AG04450 (cell line): Measurements from ENCODE around the gene OTC. TPM values are rescaled to one million over a fixed set of nuclear protein-coding genes. Genes with fewer than 3 reads are reported as not detected.

Source experiments
- CTCF ChIA-PET: fragments of 300-600, 350-600 bp; formaldehyde crosslinking; extraction: SDS; loops from one replicate; lab custom pipeline; 2022; ENCODE audit warnings: antibody characterized with exemption, inconsistent platforms; lab: Charles Lee
- POLR2A ChIA-PET: fragments of 350-600 bp; formaldehyde crosslinking; extraction: SDS; loops from one replicate; lab custom pipeline; 2021; ENCODE audit warnings: antibody characterized with exemption, inconsistent platforms; lab: Yijun Ruan, JAX
- DNase-seq: peaks from one replicate; pipeline ENCODE4 v3.0.0-alpha.2; 2011; ENCODE audit warnings: low read depth, low spot score
- H3K27ac ChIP-seq: one replicate; pipeline ENCODE4 v1.5.1; 2012; ENCODE audit warnings: low read depth, low read length, control low read depth
- H3K27me3 ChIP-seq: one replicate; pipeline ENCODE4 v1.6.0; 2012; ENCODE audit warnings: low read length; ENCODE audit not compliant: control insufficient read depth, insufficient read depth
- H3K4me3 ChIP-seq: 2 replicates; pipeline ENCODE4 v1.5.1; 2011; ENCODE audit warnings: mild to moderate bottlenecking, low read depth, low read length, control low read depth
- H3K9me3 ChIP-seq: 2 replicates; pipeline ENCODE4 v1.5.1; 2012; ENCODE audit warnings: low read length; ENCODE audit not compliant: control insufficient read depth, insufficient read depth
- CTCF ChIP-seq: IDR thresholded peaks from 2 replicates; pipeline ENCODE4 v1.5.1; 2011; ENCODE audit warnings: low read depth, low read length, control low read depth, inconsistent platforms
- polyA plus RNA-seq: library from polyadenylated mRNA; depleted of rRNA; stranded (reverse); fragments of >200 nt; gene quantifications from 2 replicates; pipeline ENCODE4 v1.2.3, GENCODE V29; 2011

The OTC gene
- polyA plus RNA-seq, 1 experiment, result not detected

- Histone ChIP-seq H3K27ac (no peak overlapping the region), H3K27me3 (no peaks in the 10 kb centered on the region), H3K9me3 (no peaks in the 10 kb centered on the region), H3K4me3 (no peak overlapping the region)
- TF ChIP-seq CTCF, result no peak
- DNase-seq, result no peak
- POLR2A ChIA-PET, result no interaction called here
- CTCF ChIA-PET, result no interaction called here
These were observed 39.2 kb upstream of the OTC start for GRCh38 chrX:38313190-38313589.

- no peak for TF ChIP-seq CTCF
- Histone ChIP-seq H3K9me3 (no peaks in the 10 kb centered on the region), H3K4me3 (no peak overlapping the region), H3K27ac (no peak overlapping the region), H3K27me3 (no peaks in the 10 kb centered on the region)
- POLR2A ChIA-PET, result no interaction called here
- DNase-seq, result no peak
- CTCF ChIA-PET, result no interaction called here
These were observed 37.2 kb upstream of the OTC start for GRCh38 chrX:38315186-38315585.

GRCh38 chrX:38318196-38318595, 34.2 kb upstream of the OTC start:
- no peak for DNase-seq
- no peak for TF ChIP-seq CTCF
- ChIA-PET POLR2A (interaction anchor here (1.0 kb wide), 1 partner anchor 9 kb away, joined by 4 read pairs; the partner anchor contains the start of gene RPGR), CTCF (no interaction called here)
- Histone ChIP-seq H3K9me3 (no peaks in the 10 kb centered on the region), H3K4me3 (no peak overlapping the region), H3K27me3 (no peaks in the 10 kb centered on the region), H3K27ac (no peak overlapping the region)

- Histone ChIP-seq H3K27me3 (no peaks in the 10 kb centered on the region), H3K4me3 (no peak overlapping the region), H3K9me3 (no peaks in the 10 kb centered on the region), H3K27ac (no peak overlapping the region)
- ChIA-PET CTCF (no interaction called here), POLR2A (interaction anchor here (1.0 kb wide), 1 partner anchor 8 kb away, joined by 4 read pairs; the partner anchor contains the start of gene RPGR)
- DNase-seq, result no peak
- no peak for TF ChIP-seq CTCF
These were observed 33.8 kb upstream of the OTC start for GRCh38 chrX:38318606-38319005.

GRCh38 chrX:38320819-38321218, 31.6 kb upstream of the OTC start:
- ChIA-PET POLR2A (no interaction called here), CTCF (interaction anchor here (0.6 to 1.2 kb wide), 2 partner anchors 129 to 573 kb away, joined by 4 read pairs; no protein-coding TSS in a partner anchor)
- no peak for TF ChIP-seq CTCF
- Histone ChIP-seq H3K9me3 (no peaks in the 10 kb centered on the region), H3K4me3 (no peak overlapping the region), H3K27me3 (no peaks in the 10 kb centered on the region), H3K27ac (no peak overlapping the region)
- DNase-seq, result no peak
